Activated T-helper 1 cell treated with anti-CD3 and anti-CD28 coated beads, Interleukin-2, amount 50 U/mL, for 16 hours (primary cell): Measurements from ENCODE around the gene CHTF18.

Experiments used
- DNase-seq, 2 donors: peaks; one replicate each; pipeline ENCODE4 v3.0.0-alpha.2; 2020; ENCODE audit warnings: low read depth in 1 of 2, low spot score in 1 of 2

CHTF18 gene

GRCh38 chr16:792221-792995 is 4.0 kb downstream of the CHTF18 start:
- DNase-seq = no peak

- no peak for DNase-seq
These were observed 5.0 kb downstream of the CHTF18 start for GRCh38 chr16:793414-793813.

GRCh38 chr16:794091-794822 is 5.8 kb downstream of the CHTF18 start:
- DNase-seq = no peak

DNA sequence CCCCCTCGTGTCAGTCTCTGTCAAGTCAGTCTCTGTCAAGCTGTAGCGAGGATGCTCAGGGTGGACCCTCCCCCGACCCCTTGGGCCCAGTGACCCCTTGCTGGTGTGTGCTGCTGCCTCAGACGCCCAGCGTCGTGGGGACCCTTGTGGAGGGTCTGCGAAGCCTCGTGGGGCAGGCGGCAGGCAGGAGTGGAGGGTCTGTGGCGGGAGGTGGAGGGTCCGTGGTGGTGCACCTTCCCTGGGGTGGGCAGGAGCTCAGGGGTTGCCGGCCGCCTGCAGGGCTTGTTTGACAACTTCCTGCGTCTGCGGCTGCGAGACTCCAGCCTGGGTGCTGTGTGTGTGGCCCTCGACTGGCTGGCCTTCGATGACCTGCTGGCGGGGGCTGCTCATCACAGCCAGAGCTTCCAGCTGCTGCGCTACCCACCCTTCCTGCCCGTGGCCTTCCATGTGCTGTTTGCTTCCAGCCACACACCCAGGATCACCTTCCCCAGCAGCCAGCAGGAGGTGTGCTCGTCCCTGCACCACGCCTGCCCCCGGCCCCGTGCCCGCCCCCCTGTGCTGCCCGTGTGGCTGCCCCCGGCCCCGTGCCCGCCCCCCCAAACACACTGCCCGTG is 6.5 kb downstream of the CHTF18 start:
- no peak for DNase-seq

GRCh38 chr16:795580-796229 is 7.3 kb downstream of the CHTF18 start:
- DNase-seq = no peak

- no peak for DNase-seq
These were observed 8.1 kb downstream of the CHTF18 start for GRCh38 chr16:796296-797119.

DNA sequence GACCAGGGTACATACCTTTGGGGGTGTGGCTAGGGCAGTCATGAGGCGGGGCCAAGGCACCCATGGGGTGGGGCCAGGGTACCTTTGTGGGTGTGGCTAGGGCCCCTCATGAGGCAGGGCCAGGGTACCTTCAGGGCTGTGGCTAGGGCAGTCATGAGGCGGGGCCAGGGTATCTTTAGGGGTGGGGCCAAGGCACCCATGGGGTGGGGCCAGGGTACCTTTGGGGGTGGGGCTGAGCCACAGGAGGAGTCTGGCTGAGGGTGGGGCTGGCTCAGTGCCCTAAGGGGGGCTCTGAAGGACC is 8.7 kb downstream of the CHTF18 start:
- DNase-seq = no peak

DNA sequence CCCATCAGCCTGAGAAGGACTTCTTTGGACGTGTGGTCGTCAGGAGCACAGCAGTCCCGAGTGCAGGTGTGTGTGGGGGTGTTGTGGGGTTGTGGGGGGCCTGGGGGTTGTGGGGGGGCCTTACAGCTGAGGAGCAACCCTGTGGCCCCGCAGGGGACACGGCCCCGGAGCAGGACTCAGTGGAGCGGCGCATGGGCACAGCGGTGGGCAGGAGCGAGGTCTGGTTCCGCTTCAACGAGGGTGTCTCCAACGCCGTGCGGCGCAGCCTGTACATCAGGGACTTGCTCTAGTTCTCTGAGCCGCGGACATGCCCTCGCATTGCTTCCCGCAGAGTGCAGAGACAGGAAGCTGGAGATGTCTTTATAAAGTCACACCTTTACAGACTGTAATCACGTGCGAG is 9.3 kb downstream of the CHTF18 start:
- DNase-seq = no peak

DNA sequence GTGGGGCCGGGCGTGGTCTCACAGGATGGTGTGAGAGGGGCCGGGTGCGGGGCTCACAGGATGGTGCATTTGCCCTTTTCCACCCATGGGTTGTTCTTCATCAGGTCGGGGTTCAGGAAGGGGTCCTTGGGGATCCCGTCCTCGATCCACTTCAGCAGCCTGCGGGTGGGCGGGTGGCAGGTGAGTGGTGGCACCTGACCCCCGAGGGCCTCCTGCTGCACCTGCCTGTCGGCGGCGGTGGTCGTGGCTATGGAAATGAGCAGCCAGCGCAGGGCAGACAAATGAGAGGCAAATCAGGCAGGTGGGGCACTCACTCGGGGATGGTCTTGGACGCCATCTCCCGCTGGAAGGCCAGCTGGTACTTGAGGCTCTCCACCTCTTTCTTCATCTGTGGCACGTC is 10.2 kb downstream of the CHTF18 start:
- DNase-seq = no peak

- DNase-seq = no peak
These were observed 10.9 kb downstream of the CHTF18 start for GRCh38 chr16:799111-799947.

- no peak for DNase-seq
These were observed 11.8 kb downstream of the CHTF18 start, which contains the start of gene GNG13 for GRCh38 chr16:799948-800833. TSS of gene GNG13 (minus strand) at chr16:800734. CDS start at chr16:799077, 1,657 bp downstream.

DNA sequence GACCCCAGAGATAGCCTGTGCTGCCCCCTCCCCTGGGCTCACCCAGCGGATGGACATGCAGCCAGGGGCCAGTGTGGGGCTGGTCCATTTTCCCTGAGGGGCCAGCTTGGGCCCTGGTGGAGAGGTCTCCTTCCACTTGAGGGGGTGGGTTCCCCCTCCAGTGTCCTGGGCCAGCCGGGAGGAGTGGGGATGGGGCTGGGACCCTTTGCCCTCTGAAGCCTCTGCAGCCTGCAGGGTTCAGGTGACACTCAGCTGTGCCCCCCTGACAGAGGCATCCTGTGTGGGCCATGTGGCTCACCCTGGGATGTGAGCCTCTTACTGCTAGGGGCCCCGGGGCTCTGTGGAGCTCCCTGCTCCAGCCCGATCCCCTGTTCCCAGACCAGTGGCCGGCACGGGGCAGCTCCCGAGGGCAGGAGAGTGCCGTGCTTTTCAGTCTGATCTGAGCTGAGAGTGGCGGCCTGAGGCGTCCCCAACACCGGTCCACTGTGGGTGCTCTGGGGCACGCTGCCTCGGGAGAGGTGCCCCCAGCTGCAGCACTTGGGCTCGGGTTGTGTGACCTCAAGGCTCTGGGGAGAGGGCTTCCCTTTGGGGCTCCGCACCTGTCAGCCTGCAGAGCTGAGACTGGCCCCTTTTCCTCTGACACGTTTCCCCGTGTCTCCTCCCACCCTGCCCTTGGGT is 12.6 kb downstream of the CHTF18 start:
- DNase-seq = no peak

DNA sequence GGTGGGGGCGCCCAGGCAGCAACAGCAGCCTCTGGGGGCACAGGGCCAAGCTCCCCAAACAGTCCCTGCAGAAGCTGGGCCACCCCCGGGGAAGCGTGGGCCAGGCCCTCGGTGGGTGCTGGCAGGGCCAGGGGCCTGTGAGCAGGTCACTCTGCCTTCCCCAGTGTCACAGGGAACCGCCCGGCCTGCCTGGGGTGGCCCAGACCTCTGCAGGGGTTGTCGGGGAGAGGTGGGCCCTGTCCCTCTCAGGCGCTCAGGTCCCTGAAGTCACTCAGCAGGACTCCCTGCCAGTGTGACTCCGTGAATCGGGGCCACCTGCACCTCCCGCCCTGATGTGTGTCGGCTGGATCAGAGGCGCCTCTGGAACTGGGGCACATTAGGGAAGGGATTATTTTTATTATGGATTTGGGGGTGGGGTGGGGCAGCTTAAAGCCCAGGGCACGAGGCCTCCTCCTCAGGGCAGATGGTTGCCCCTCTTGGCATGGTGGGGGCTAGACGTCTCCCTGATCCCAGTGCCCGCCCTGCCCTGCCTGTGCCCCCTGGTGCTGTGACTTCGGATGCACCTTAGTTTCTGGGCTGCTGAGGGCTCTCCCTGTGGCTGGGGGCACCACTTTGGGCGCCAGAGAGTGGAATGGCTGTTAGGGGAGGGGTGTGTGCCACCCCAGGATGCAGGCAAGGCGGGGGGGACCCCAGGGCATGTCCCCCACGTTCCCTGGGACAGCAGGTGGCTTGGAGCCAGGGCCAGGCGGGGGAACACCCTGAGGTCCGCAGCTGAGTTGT is 13.4 kb downstream of the CHTF18 start:
- DNase-seq = no peak

- DNase-seq = no peak
These were observed 14.0 kb downstream of the CHTF18 start for GRCh38 chr16:802461-802860.

GRCh38 chr16:802914-803753 is 14.7 kb downstream of the CHTF18 start:
- no peak for DNase-seq

GRCh38 chr16:803754-804080 is 15.3 kb downstream of the CHTF18 start:
- DNase-seq = no peak
